ENCODE measurements around the gene AGPAT2.

Gene AGPAT2

GRCh38 chr9:136659861-136660784, 27.1 kb downstream of the AGPAT2 start:
- DNase-seq: no peak

GRCh38 chr9:136658849-136659535, 28.3 kb downstream of the AGPAT2 start:
- DNase-seq: no peak

- no peak for DNase-seq
Measured at GRCh38 chr9:136657974-136658848, 29.0 kb downstream of the AGPAT2 start.

GRCh38 chr9:136656795-136657611, 30.3 kb downstream of the AGPAT2 start:
- DNase-seq: no peak

- DNase-seq: no peak
Measured at GRCh38 chr9:136656183-136656738, 31.0 kb downstream of the AGPAT2 start.

- DNase-seq: no peak
Measured at GRCh38 chr9:136655536-136656182, 31.6 kb downstream of the AGPAT2 start.

GRCh38 chr9:136654820-136655535, 32.3 kb downstream of the AGPAT2 start:
- no peak for DNase-seq

GRCh38 chr9:136653323-136654079, 33.8 kb downstream of the AGPAT2 start:
- no peak for DNase-seq

- no peak for DNase-seq
Measured at GRCh38 chr9:136651860-136652259, 35.4 kb downstream of the AGPAT2 start.

GRCh38 chr9:136650648-136651047, 36.6 kb downstream of the AGPAT2 start:
- no peak for DNase-seq

- no peak for DNase-seq
Measured at GRCh38 chr9:136650021-136650420, 37.2 kb downstream of the AGPAT2 start.

GRCh38 chr9:136648751-136649150, 38.5 kb downstream of the AGPAT2 start:
- DNase-seq: no peak

- DNase-seq: no peak
Measured at GRCh38 chr9:136646827-136647711, 40.2 kb downstream of the AGPAT2 start.

- no peak for DNase-seq
Measured at GRCh38 chr9:136645903-136646754, 41.1 kb downstream of the AGPAT2 start.

- DNase-seq: no peak
Measured at GRCh38 chr9:136645352-136645902, 41.8 kb downstream of the AGPAT2 start.

- no peak for DNase-seq
Measured at GRCh38 chr9:136644593-136645351, 42.5 kb downstream of the AGPAT2 start.

- DNase-seq: peak in 1 of 2 experiments; percentile 78
Measured at GRCh38 chr9:136644343-136644592, 43.0 kb downstream of the AGPAT2 start.

Measured in NCI-H446 (cell line).